Osteocyte (in vitro differentiated cells): ENCODE data around the gene COL7A1. TPM values are rescaled to one million over a fixed set of nuclear protein-coding genes. Genes with fewer than 3 reads are reported as not detected.

Source experiments
- DNase-seq: peaks from one replicate; pipeline ENCODE4 v3.0.0; 2021; ENCODE audit warnings: mixed read lengths; ENCODE audit not compliant: unreplicated experiment; ENCODE audit errors: extremely low spot score
- H3K27ac Mint-ChIP-seq: one replicate; pipeline ENCODE4 v1.8.0; 2021; ENCODE audit warnings: mild to moderate bottlenecking, mixed read lengths; ENCODE audit not compliant: unreplicated experiment
- H3K27me3 Mint-ChIP-seq: one replicate; pipeline ENCODE4 v1.8.0; 2021; ENCODE audit warnings: mixed read lengths; ENCODE audit not compliant: unreplicated experiment
- H3K36me3 Mint-ChIP-seq: one replicate; pipeline ENCODE4 v1.8.0; 2021; ENCODE audit warnings: mixed read lengths; ENCODE audit not compliant: unreplicated experiment
- H3K4me1 Mint-ChIP-seq: one replicate; pipeline ENCODE4 v1.8.0; 2021; ENCODE audit warnings: mixed read lengths; ENCODE audit not compliant: unreplicated experiment
- H3K4me3 Mint-ChIP-seq: one replicate; pipeline ENCODE4 v1.8.0; 2021; ENCODE audit warnings: mild to moderate bottlenecking, moderate library complexity, mixed read lengths; ENCODE audit not compliant: unreplicated experiment
- H3K9me3 Mint-ChIP-seq: one replicate; pipeline ENCODE4 v1.8.0; 2021; ENCODE audit warnings: mixed read lengths; ENCODE audit not compliant: unreplicated experiment
- total RNA-seq: library from RNA; stranded (reverse); gene quantifications from 2 replicates; pipeline ENCODE4 v1.2.1, GENCODE V29; 2021
- TF ChIP-seq, protein P1 (sequence below): fragments of 200-600 bp; sonication (generic); IDR thresholded peaks from 2 replicates; pipeline ENCODE4 v1.5.0; 2021; ENCODE audit warnings: antibody characterized with exemption, mild to moderate bottlenecking, moderate library complexity

Gene COL7A1
- total RNA-seq, 1 donor from 2014 or later: 16.6 TPM

GRCh38 chr3:48548126-48548525 lies 47.0 kb downstream of the COL7A1 start:
- Mint-ChIP-seq H3K9me3 (no peaks in the 10 kb centered on the region), H3K36me3 (peaks cover 2% of the 10 kb centered on the region), H3K4me1 (peaks cover 7% of the 10 kb centered on the region), H3K27ac (no peak overlapping the region), H3K27me3 (no peaks in the 10 kb centered on the region), H3K4me3 (no peak overlapping the region)
- DNase-seq: no peak
- TF ChIP-seq, protein P1, sequence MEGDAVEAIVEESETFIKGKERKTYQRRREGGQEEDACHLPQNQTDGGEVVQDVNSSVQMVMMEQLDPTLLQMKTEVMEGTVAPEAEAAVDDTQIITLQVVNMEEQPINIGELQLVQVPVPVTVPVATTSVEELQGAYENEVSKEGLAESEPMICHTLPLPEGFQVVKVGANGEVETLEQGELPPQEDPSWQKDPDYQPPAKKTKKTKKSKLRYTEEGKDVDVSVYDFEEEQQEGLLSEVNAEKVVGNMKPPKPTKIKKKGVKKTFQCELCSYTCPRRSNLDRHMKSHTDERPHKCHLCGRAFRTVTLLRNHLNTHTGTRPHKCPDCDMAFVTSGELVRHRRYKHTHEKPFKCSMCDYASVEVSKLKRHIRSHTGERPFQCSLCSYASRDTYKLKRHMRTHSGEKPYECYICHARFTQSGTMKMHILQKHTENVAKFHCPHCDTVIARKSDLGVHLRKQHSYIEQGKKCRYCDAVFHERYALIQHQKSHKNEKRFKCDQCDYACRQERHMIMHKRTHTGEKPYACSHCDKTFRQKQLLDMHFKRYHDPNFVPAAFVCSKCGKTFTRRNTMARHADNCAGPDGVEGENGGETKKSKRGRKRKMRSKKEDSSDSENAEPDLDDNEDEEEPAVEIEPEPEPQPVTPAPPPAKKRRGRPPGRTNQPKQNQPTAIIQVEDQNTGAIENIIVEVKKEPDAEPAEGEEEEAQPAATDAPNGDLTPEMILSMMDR: no peak

DNA sequence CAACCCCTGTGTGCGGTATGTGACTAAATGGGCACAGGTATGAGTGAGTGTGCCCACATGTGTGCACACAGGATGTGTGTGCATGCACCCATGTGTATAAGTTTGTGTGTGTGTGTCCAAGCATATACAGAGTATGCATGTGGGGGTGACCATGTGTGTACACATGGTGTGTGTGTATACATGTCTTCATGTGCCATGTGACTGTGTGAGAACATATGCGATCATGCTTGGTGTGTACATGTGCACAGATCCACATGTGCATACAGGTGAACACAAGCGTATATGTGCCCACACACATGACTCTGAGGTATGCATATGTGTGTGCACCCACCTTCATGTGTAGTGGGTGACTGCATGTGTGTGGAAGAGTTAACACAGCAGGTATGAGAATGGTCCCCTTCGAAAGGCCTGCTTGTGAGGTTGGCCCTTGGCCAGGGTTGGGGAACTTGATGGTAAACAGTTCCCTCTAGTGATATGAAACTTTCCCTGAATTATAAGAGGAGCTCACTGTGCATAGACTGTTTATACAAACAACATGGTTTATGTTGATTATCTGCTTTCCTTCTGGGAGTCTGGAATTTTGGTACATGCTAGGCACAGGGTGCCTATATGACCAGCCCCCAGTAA lies 48.8 kb downstream of the COL7A1 start:
- TF ChIP-seq, protein P1: no peak
- Mint-ChIP-seq H3K36me3 (peaks cover 4% of the 10 kb centered on the region), H3K27me3 (no peaks in the 10 kb centered on the region), H3K4me3 (no peak overlapping the region), H3K27ac (no peak overlapping the region), H3K9me3 (no peaks in the 10 kb centered on the region), H3K4me1 (peaks cover 9% of the 10 kb centered on the region)
- DNase-seq: no peak

DNA sequence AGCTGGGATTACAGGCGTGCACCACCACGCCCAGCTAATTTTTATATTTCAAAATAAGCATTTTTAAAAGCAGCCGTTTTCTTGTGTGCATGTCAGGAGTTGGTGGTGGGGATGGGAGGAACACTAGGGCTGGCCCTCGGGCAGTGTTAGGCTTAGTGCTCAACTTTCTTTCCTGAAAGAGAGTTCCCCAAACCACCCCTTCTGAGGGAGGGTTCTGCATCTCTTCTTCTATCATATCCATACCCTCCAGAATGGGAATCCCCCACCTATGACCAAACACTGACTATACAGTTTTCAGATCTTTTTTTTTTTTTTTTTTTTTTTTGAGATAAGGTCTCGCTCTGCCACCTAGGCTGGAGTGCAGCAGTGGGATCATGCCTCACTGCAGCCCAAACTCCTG lies 51.0 kb downstream of the COL7A1 start:
- peaks cover 9% of the 10 kb centered on the region for H3K4me1 Mint-ChIP-seq
- no peak overlapping the region for H3K27ac Mint-ChIP-seq
- no peaks in the 10 kb centered on the region for H3K9me3 Mint-ChIP-seq
- TF ChIP-seq, protein P1: no peak
- peaks cover 4% of the 10 kb centered on the region for H3K36me3 Mint-ChIP-seq
- no peaks in the 10 kb centered on the region for H3K27me3 Mint-ChIP-seq
- H3K4me3 Mint-ChIP-seq: no peak overlapping the region
- no peak for DNase-seq

GRCh38 chr3:48543271-48543866 lies 51.8 kb downstream of the COL7A1 start:
- TF ChIP-seq, protein P1: no peak
- no peak overlapping the region for H3K4me3 Mint-ChIP-seq
- DNase-seq: no peak
- H3K27me3 Mint-ChIP-seq: no peaks in the 10 kb centered on the region
- peaks cover 6% of the 10 kb centered on the region for H3K4me1 Mint-ChIP-seq
- H3K27ac Mint-ChIP-seq: no peak overlapping the region
- no peaks in the 10 kb centered on the region for H3K9me3 Mint-ChIP-seq
- H3K36me3 Mint-ChIP-seq: peaks cover 4% of the 10 kb centered on the region

DNA sequence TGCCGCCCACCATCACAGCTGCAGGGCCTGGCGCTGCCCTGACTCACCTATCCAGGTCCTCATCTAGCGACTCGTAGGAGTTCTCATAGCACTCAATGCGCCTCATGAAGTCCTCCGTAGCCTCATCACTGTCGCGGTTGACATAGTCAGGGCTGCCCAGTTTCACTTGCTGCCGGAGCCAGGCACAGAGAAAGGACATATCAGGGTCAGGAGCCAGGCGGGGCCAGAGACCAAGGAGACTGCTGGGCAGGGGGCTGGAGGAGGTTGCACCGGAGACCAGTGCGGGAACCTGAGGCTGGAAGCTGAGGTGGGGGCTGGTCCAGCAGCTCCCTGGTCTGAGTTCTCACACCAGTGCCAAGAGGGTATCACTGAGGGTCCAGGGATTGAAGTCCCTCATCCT lies 56.7 kb downstream of the COL7A1 start:
- H3K4me1 Mint-ChIP-seq: peaks cover 5% of the 10 kb centered on the region
- no peak for DNase-seq
- H3K27me3 Mint-ChIP-seq: no peaks in the 10 kb centered on the region
- no peak overlapping the region for H3K27ac Mint-ChIP-seq
- peaks cover 30% of the 10 kb centered on the region for H3K36me3 Mint-ChIP-seq
- no peak overlapping the region for H3K4me3 Mint-ChIP-seq
- TF ChIP-seq, protein P1: no peak
- no peaks in the 10 kb centered on the region for H3K9me3 Mint-ChIP-seq
